HepG2 (cell line): ENCODE measurements around the gene CENPL. TPM values are rescaled to one million over a fixed set of nuclear protein-coding genes. Genes with fewer than 3 reads are reported as not detected.

Source experiments
- FOXJ3 ChIP-seq: sonication (generic); formaldehyde crosslinking; IDR thresholded peaks from 2 replicates; pipeline ENCODE4 v1.4.0; 2020; ENCODE audit warnings: missing genetic modification reagents, mild to moderate bottlenecking, borderline replicate concordance
- GATAD2A ChIP-seq: IDR thresholded peaks from 2 replicates; pipeline ENCODE4 v1.6.1; 2016
- MBD4 ChIP-seq: IDR thresholded peaks from 2 replicates; pipeline ENCODE4 v1.6.1; 2012; ENCODE audit warnings: low read length, inconsistent platforms, borderline replicate concordance
- NFKBIZ ChIP-seq: IDR thresholded peaks from 2 replicates; pipeline ENCODE4 v1.6.1; 2018; ENCODE audit warnings: missing genetic modification reagents, missing compliant biosample characterization
- NPAS2 ChIP-seq: sonication (generic); formaldehyde crosslinking; IDR thresholded peaks from 2 replicates; pipeline ENCODE4 v1.8.0; 2022; ENCODE audit warnings: mild to moderate bottlenecking, missing genetic modification reagents, borderline replicate concordance
- PAX8 ChIP-seq: sonication (generic); formaldehyde crosslinking; IDR thresholded peaks from 2 replicates; pipeline ENCODE4 v1.8.0; 2022; ENCODE audit warnings: mild to moderate bottlenecking, missing genetic modification reagents, borderline replicate concordance
- SCMH1 ChIP-seq: sonication (generic); formaldehyde crosslinking; IDR thresholded peaks from 2 replicates; pipeline ENCODE4 v1.9.0; 2021; ENCODE audit warnings: missing genetic modification reagents, mild to moderate bottlenecking, borderline replicate concordance
- ZNF33B ChIP-seq: sonication (generic); formaldehyde crosslinking; IDR thresholded peaks from 2 replicates; pipeline ENCODE4 v1.5.1; 2020; ENCODE audit warnings: mild to moderate bottlenecking, missing genetic modification reagents
- ZNF644 ChIP-seq: IDR thresholded peaks from 2 replicates; pipeline ENCODE4 v1.6.1; 2016; ENCODE audit warnings: low read depth
- ZNF7 ChIP-seq: IDR thresholded peaks from 2 replicates; pipeline ENCODE4 v1.6.1; 2016; ENCODE audit warnings: missing biosample characterization, missing genetic modification reagents
- ZNF724P ChIP-seq: sonication (generic); formaldehyde crosslinking; IDR thresholded peaks from 2 replicates; pipeline ENCODE4 v1.8.0; 2022; ENCODE audit warnings: missing genetic modification reagents, borderline replicate concordance
- polyA plus RNA-seq, 8 experiments: library from polyadenylated mRNA; depleted of rRNA in 3 of 8; stranded (reverse) in 7 of 8; unstranded in 1 of 8; fragments of >200 nt; fragmentation: Illumina TruSeq in 4 of 8; extraction: Trizol in 4 of 8; gene quantifications; 2 replicates each; pipeline versions ENCODE4 v1.2.1 to v1.2.3, GENCODE V29; 2011 to 2016; ENCODE audit warnings: low read depth in 4 of 8, missing spikeins in 1 of 8, mixed read lengths in 1 of 8; ENCODE audit not compliant: insufficient read depth in 1 of 8
- total RNA-seq, 5 experiments: library from RNA; depleted of rRNA; stranded (reverse); fragments of >200 nt; fragmentation: Illumina TruSeq; extraction: Trizol; gene quantifications; 2 replicates each; pipeline ENCODE4 v1.2.3, GENCODE V29; 2016; ENCODE audit warnings: low read depth in 1 of 5
- TF ChIP-seq, protein P1 (sequence below): IDR thresholded peaks from 2 replicates; pipeline ENCODE4 v1.6.1; 2018; ENCODE audit warnings: missing genetic modification reagents, mild to moderate bottlenecking, missing compliant biosample characterization
- TF ChIP-seq, protein P2 (sequence below): sonication (generic); formaldehyde crosslinking; IDR thresholded peaks from 2 replicates; pipeline ENCODE4 v1.8.0; 2022; ENCODE audit warnings: missing genetic modification reagents, low read depth, mild to moderate bottlenecking, borderline replicate concordance
- TF ChIP-seq, protein P3 (sequence below): sonication (generic); formaldehyde crosslinking; IDR thresholded peaks from 2 replicates; pipeline ENCODE4 v1.4.0; 2020; ENCODE audit warnings: mild to moderate bottlenecking, missing genetic modification reagents
- TF ChIP-seq, protein P4 (sequence below): sonication (generic); formaldehyde crosslinking; IDR thresholded peaks from 2 replicates; pipeline ENCODE4 v1.8.0; 2022; ENCODE audit warnings: missing genetic modification reagents, mild to moderate bottlenecking, borderline replicate concordance
- TF ChIP-seq, protein P5 (sequence below), 2 experiments: fragments of 450-650 bp in 1 of 2; sonication (generic) in 1 of 2; formaldehyde crosslinking; IDR thresholded peaks; 2 replicates each; pipeline versions ENCODE4 v1.5.0 to v1.8.0; 2020 to 2022; ENCODE audit warnings: mild to moderate bottlenecking in 1 of 2, missing genetic modification reagents in 1 of 2
- TF ChIP-seq, protein P6 (sequence below): sonication (generic); formaldehyde crosslinking; IDR thresholded peaks from 2 replicates; pipeline ENCODE4 v1.5.0; 2020; ENCODE audit warnings: mild to moderate bottlenecking, low read depth, missing genetic modification reagents, borderline replicate concordance
- TF ChIP-seq, protein P7 (sequence below): sonication (generic); formaldehyde crosslinking; IDR thresholded peaks from 2 replicates; pipeline ENCODE4 v1.5.0; 2020; ENCODE audit warnings: missing genetic modification reagents

CENPL gene
- total and polyA plus RNA-seq, 2 of the 13 experiments (the other 11 are each of a cell fraction or from before 2014, with no cell fraction given) = 4.4 to 14.2 TPM

DNA sequence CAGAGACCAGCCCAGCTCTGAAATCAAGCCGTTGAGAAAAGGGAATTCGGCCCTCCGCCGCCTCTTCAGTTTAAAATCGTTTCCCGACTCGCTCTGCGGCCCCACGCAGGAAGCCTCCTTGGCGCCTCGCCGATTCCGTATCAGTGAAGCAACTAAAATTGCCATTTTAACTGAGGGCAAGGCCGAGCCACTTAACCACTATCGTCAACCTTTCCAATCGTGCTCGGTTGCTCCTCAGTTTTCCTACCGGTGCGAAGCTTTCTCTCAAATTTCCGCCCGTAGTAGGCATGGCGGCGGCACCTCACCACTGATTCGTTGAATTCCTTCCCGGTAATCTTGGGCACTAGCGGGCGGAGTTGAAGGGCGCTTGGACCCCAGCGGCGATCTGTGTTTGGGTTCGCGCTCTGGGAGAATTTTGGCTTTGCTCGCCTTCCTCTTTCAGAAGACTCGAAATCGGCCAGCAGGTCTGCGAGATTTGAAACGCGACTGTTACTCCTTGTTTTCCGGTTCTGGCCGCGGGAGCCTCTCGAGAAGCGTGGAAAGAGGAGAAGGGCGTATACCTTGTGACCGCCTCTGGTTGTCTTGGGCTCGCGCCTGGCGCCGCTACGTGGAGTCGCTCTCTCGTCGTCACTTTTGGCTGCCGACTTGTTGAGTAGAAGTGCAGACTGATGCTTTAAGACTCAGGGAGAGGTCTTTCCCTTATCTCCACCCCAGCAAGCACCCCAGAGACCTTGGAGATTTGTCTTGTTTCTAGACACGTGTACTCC is at the start of gene CENPL, which contains the start of gene DARS2 (continued):
- no peak for TF ChIP-seq FOXJ3
- TF ChIP-seq, protein P1, sequence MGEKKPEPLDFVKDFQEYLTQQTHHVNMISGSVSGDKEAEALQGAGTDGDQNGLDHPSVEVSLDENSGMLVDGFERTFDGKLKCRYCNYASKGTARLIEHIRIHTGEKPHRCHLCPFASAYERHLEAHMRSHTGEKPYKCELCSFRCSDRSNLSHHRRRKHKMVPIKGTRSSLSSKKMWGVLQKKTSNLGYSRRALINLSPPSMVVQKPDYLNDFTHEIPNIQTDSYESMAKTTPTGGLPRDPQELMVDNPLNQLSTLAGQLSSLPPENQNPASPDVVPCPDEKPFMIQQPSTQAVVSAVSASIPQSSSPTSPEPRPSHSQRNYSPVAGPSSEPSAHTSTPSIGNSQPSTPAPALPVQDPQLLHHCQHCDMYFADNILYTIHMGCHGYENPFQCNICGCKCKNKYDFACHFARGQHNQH (CRISPR knock-in tag) = 0 out of 2 replicates have a peak, but pooled peaks have one; percentile 50
- no peak; the same call in 1 of the 2 replicates for TF ChIP-seq GATAD2A (CRISPR knock-in tag)
- TF ChIP-seq, protein P2, sequence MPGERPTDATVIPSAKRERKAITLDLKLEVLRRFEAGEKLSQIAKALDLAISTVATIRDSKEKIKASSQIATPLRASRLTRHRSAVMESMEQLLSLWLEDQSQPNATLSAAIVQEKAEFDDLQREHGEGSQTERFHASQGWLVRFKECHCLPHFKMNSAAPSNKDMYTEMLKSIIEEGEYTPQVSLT (CRISPR knock-in tag) = no peak
- no peak for TF ChIP-seq ZNF724P
- TF ChIP-seq, protein P3, sequence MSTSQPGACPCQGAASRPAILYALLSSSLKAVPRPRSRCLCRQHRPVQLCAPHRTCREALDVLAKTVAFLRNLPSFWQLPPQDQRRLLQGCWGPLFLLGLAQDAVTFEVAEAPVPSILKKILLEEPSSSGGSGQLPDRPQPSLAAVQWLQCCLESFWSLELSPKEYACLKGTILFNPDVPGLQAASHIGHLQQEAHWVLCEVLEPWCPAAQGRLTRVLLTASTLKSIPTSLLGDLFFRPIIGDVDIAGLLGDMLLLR (CRISPR knock-in tag) = peak; percentile 17; the same call in 1 of the 2 replicates
- no peak for TF ChIP-seq MBD4
- TF ChIP-seq, protein P4, sequence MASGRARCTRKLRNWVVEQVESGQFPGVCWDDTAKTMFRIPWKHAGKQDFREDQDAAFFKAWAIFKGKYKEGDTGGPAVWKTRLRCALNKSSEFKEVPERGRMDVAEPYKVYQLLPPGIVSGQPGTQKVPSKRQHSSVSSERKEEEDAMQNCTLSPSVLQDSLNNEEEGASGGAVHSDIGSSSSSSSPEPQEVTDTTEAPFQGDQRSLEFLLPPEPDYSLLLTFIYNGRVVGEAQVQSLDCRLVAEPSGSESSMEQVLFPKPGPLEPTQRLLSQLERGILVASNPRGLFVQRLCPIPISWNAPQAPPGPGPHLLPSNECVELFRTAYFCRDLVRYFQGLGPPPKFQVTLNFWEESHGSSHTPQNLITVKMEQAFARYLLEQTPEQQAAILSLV = no peak; the same call in 1 of the 2 replicates
- TF ChIP-seq PAX8 (CRISPR knock-in tag) = no peak
- TF ChIP-seq, protein P5, sequence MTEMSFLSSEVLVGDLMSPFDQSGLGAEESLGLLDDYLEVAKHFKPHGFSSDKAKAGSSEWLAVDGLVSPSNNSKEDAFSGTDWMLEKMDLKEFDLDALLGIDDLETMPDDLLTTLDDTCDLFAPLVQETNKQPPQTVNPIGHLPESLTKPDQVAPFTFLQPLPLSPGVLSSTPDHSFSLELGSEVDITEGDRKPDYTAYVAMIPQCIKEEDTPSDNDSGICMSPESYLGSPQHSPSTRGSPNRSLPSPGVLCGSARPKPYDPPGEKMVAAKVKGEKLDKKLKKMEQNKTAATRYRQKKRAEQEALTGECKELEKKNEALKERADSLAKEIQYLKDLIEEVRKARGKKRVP (CRISPR knock-in tag; IDR thresholded peaks at IDR 0.05) = peak in 1 of 2 experiments; percentile 68; a peak in 2 of 4 replicates
- no peak for TF ChIP-seq NPAS2 (CRISPR knock-in tag)
- TF ChIP-seq SCMH1 (CRISPR knock-in tag) = no peak
- TF ChIP-seq, protein P6, sequence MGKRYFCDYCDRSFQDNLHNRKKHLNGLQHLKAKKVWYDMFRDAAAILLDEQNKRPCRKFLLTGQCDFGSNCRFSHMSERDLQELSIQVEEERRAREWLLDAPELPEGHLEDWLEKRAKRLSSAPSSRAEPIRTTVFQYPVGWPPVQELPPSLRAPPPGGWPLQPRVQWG (CRISPR knock-in tag) = no peak
- no peak for TF ChIP-seq ZNF644 (CRISPR knock-in tag)
- TF ChIP-seq, protein P7, sequence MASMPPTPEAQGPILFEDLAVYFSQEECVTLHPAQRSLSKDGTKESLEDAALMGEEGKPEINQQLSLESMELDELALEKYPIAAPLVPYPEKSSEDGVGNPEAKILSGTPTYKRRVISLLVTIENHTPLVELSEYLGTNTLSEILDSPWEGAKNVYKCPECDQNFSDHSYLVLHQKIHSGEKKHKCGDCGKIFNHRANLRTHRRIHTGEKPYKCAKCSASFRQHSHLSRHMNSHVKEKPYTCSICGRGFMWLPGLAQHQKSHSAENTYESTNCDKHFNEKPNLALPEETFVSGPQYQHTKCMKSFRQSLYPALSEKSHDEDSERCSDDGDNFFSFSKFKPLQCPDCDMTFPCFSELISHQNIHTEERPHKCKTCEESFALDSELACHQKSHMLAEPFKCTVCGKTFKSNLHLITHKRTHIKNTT (CRISPR knock-in tag) = no peak
- no peak for TF ChIP-seq ZNF33B (CRISPR knock-in tag)
- TF ChIP-seq ZNF7 (CRISPR knock-in tag) = no peak
- 0 out of 2 replicates have a peak, but pooled peaks have one; percentile 29 for TF ChIP-seq NFKBIZ (CRISPR knock-in tag)
